ENCODE results near the gene SDE2. TPM values are rescaled to one million over a fixed set of nuclear protein-coding genes. Genes with fewer than 3 reads are reported as not detected.

SDE2 gene
- total and polyA plus RNA-seq, 10 of the 15 experiments (the other 5 are each of a cell fraction or from before 2014, with no cell fraction given), result 2.7 to 19.4 (median 12.6) TPM

GRCh38 chr1:225945564-225945963 is 53.6 kb downstream of the SDE2 start:
- Histone ChIP-seq H3K36me3 (ENCODE audit: control insufficient read depth in 2 of 2, insufficient read depth in 2 of 2, low read length in 1 of 2) (no peaks in the 10 kb centered on the region), H2AFZ (ENCODE audit: control insufficient read depth, low read depth, low read length) (no peak overlapping the region), H4K20me1 (ENCODE audit: control insufficient read depth, insufficient read depth) (no peaks in the 10 kb centered on the region), H3K4me1 (ENCODE audit: control insufficient read depth, insufficient read depth, low read length) (peaks cover 24% of the 10 kb centered on the region), H3K27me3 (replicated peaks in 1 of 2; ENCODE audit: control insufficient read depth in 2 of 2, insufficient read depth in 2 of 2, low read length in 1 of 2) (no peaks in the 10 kb centered on the region; a peak in 1 of 4 replicates), H3K4me3 (no peak overlapping the region), H3K9ac (ENCODE audit: control insufficient read depth, insufficient read depth, low read length) (no peak overlapping the region), H3K27ac (ENCODE audit: control insufficient read depth, insufficient read depth) (no peak overlapping the region), H3K9me3 (replicated peaks; ENCODE audit: control insufficient read depth, insufficient read depth, low read length) (no peaks in the 10 kb centered on the region), H3K4me2 (ENCODE audit: control insufficient read depth, insufficient read depth) (no peak overlapping the region), H3K79me2 (ENCODE audit: control insufficient read depth, insufficient read depth, low read length) (no peaks in the 10 kb centered on the region)
- TF ChIP-seq KLF5 (IDR thresholded peaks at IDR 0.05; ENCODE audit: partially characterized antibody) (no peak), NFYA (IDR thresholded peaks at IDR 0.05; ENCODE audit: borderline replicate concordance, low read depth, low read length) (no peak)
- FAIRE-seq (no peak), ATAC-seq (no peak), DNase-seq (ENCODE audit: low read depth, low spot score) (no peak)
- WGBS (ENCODE audit: insufficient coverage, insufficient replicate concordance, low lambda C conversion rate, missing lambda C conversion rate), result 70% methylated on average over 4 of the region's 4 CpGs
- intact Hi-C loops (cut with micrococcal nuclease; ENCODE audit: unreplicated experiment) (no loop called here), in situ Hi-C loops (cut with MboI) (no loop called here)
- POLR2A ChIA-PET, result no interaction called here
- CTCF ChIA-PET, result interaction anchor here (0.6 to 1.7 kb wide), 5 partner anchors 17 to 471 kb away, joined by 3 to 7 read pairs (median 3); no protein-coding TSS in a partner anchor
- BruUV-seq (replicated peaks), result no TSS peak
- RAD21 ChIA-PET (ENCODE audit: unreplicated experiment), result interaction anchor here (1.6 kb wide), 1 partner anchor 29 kb away, joined by 3 read pairs; no protein-coding TSS in a partner anchor
- SMC1A ChIA-PET (ENCODE audit: uncharacterized antibody, unreplicated experiment), result interaction anchor here (0.6 to 1.5 kb wide), 3 partner anchors 9 to 130 kb away, joined by 3 to 4 read pairs (median 3); no protein-coding TSS in a partner anchor

GRCh38 chr1:225944951-225945350 is 54.2 kb downstream of the SDE2 start:
- H2AFZ ChIP-seq (ENCODE audit: control insufficient read depth, low read depth, low read length), result no peak overlapping the region
- H3K4me2 ChIP-seq (ENCODE audit: control insufficient read depth, insufficient read depth), result peak overlapping the region; percentile 14; the same call in 1 of the 2 replicates
- no peak for TF ChIP-seq ZSCAN29 (IDR thresholded peaks at IDR 0.05)
- 0 out of 2 replicates have a peak, but pooled peaks have one; percentile 55 for TF ChIP-seq EED (IDR thresholded peaks at IDR 0.05; ENCODE audit: low read depth)
- TF ChIP-seq IKZF2 (IDR thresholded peaks at IDR 0.05), result peak in 1 of 2 experiments; percentile 46; a peak in 1 of 4 replicates
- TF ChIP-seq NFXL1 (IDR thresholded peaks at IDR 0.05; ENCODE audit: borderline replicate concordance), result no peak
- peak; percentile 56; the same call in 1 of the 2 replicates for TF ChIP-seq IRF4 (IDR thresholded peaks at IDR 0.05; ENCODE audit: low read depth, low read length)
- TF ChIP-seq SPI1 (IDR thresholded peaks at IDR 0.05; ENCODE audit: borderline replicate concordance, insufficient read depth, low read depth, low read length), result peak; percentile 98
- TF ChIP-seq IKZF1 (conservative IDR thresholded peaks at IDR 0.05), result peak; percentile 33; the same call in 1 of the 2 replicates
- DNase-seq (ENCODE audit: low read depth, low spot score) (no peak), FAIRE-seq (no peak), ATAC-seq (peak; percentile 84)
- intact Hi-C loops (cut with micrococcal nuclease; ENCODE audit: unreplicated experiment) (no loop called here), in situ Hi-C loops (cut with MboI) (no loop called here)
- ChIA-PET SMC1A (ENCODE audit: uncharacterized antibody, unreplicated experiment) (interaction anchor here (0.6 to 1.5 kb wide), 2 partner anchors 18 to 131 kb away, joined by 3 to 4 read pairs; no protein-coding TSS in a partner anchor), RAD21 (ENCODE audit: unreplicated experiment) (interaction anchor here (0.6 to 1.6 kb wide), 3 partner anchors 22 to 45 kb away, joined by 3 read pairs; no protein-coding TSS in a partner anchor), CTCF (interaction anchor here (0.6 to 2.3 kb wide), 9 partner anchors 18 to 470 kb away, joined by 3 to 7 read pairs (median 4); partner anchors contain the start of genes PYCR2 and SRP9), POLR2A (no interaction called here)
- H3K27ac ChIP-seq (ENCODE audit: control insufficient read depth, insufficient read depth), result no peak overlapping the region
- H3K79me2 ChIP-seq (ENCODE audit: control insufficient read depth, insufficient read depth, low read length), result no peaks in the 10 kb centered on the region
- H3K4me1 ChIP-seq (ENCODE audit: control insufficient read depth, insufficient read depth, low read length), result peaks cover 24% of the 10 kb centered on the region
- no peaks in the 10 kb centered on the region for H3K36me3 ChIP-seq (ENCODE audit: control insufficient read depth in 2 of 2, insufficient read depth in 2 of 2, low read length in 1 of 2)
- no peak overlapping the region for H3K4me3 ChIP-seq
- no TSS peak for BruUV-seq (replicated peaks)
- 10% methylated on average over 7 of the region's 7 CpGs for WGBS (ENCODE audit: insufficient coverage, insufficient replicate concordance, low lambda C conversion rate, missing lambda C conversion rate)
- H3K9me3 ChIP-seq (replicated peaks; ENCODE audit: control insufficient read depth, insufficient read depth, low read length), result no peaks in the 10 kb centered on the region
- H3K9ac ChIP-seq (ENCODE audit: control insufficient read depth, insufficient read depth, low read length), result no peak overlapping the region
- H3K27me3 ChIP-seq (replicated peaks in 1 of 2; ENCODE audit: control insufficient read depth in 2 of 2, insufficient read depth in 2 of 2, low read length in 1 of 2), result no peaks in the 10 kb centered on the region; a peak in 1 of 4 replicates
- no peaks in the 10 kb centered on the region for H4K20me1 ChIP-seq (ENCODE audit: control insufficient read depth, insufficient read depth)
